KOPT-K1 (cell line): ENCODE data around the gene SLC9A8.
"Not testable (repeated sequence)": the region's sequence is repeated elsewhere in the genome, so short reads cannot be mapped to it uniquely, and the experiment has no call there.

Experiments used
- H3K27ac ChIP-seq: fragments of 200-600 bp; sonication (generic); 2 replicates; pipeline ENCODE4 v1.5.1; 2016; ENCODE audit warnings: antibody characterized with exemption, mild to moderate bottlenecking, low read depth, low read length; ENCODE audit not compliant: poor library complexity, severe bottlenecking
- H3K36me3 ChIP-seq: fragments of 200-600 bp; sonication (generic); 2 replicates; pipeline ENCODE4 v1.5.1; 2017; ENCODE audit warnings: antibody characterized with exemption, mild to moderate bottlenecking, low read length, moderate library complexity; ENCODE audit not compliant: insufficient read depth
- H3K9me3 ChIP-seq: fragments of 200-600 bp; sonication (generic); 2 replicates; pipeline ENCODE4 v1.5.1; 2017; ENCODE audit warnings: antibody characterized with exemption, low read length, mild to moderate bottlenecking; ENCODE audit not compliant: insufficient read depth, poor library complexity, severe bottlenecking

Gene SLC9A8, protein sequence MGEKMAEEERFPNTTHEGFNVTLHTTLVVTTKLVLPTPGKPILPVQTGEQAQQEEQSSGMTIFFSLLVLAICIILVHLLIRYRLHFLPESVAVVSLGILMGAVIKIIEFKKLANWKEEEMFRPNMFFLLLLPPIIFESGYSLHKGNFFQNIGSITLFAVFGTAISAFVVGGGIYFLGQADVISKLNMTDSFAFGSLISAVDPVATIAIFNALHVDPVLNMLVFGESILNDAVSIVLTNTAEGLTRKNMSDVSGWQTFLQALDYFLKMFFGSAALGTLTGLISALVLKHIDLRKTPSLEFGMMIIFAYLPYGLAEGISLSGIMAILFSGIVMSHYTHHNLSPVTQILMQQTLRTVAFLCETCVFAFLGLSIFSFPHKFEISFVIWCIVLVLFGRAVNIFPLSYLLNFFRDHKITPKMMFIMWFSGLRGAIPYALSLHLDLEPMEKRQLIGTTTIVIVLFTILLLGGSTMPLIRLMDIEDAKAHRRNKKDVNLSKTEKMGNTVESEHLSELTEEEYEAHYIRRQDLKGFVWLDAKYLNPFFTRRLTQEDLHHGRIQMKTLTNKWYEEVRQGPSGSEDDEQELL

DNA sequence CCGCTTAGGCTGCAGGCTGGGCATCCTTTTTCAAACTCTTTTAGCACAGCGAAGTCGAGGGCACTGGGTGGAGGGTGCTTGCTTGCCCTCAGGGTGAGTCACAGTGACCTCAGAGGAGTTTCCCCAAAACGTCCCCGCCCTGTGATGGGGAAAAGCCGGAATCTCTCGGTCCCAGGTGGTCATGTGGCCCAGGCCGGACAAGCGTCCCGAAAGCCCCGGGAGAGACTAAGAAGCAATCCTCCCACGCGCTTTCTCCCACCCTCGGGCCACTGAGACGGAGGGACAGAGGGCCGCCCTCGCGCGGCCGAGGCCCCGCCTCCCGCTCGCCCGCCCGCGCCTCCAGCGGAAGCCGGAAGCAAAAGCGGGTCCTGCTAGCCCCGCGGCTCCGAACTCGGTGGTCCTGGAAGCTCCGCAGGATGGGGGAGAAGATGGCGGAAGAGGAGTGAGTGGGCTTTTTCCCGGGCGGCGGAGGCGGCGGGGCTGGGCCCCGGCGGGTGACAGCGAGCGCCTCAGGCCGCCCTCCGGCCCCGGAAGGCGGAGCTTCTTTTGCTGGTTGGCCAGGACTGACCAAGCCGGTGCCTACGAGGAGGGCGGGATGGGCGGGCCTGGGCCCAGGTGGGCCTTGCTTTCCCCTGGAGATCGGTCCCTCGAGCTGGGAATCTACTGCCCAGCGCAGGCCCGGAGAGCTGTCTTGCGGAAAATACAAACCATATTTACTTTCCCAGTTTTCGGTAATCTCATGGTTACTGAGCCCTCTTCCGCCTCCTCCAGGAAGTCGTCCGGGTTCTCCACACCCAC, at the start of gene SLC9A8:
TSS of gene SLC9A8 (plus strand) at position 322 of the 798 bp plus-strand sequence. CDS start at position 417, 95 bp downstream.
- no peaks in the 10 kb centered on the region for H3K9me3 ChIP-seq
- peak within 1 kb of the TSS; percentile 74 for H3K27ac ChIP-seq
- H3K36me3 ChIP-seq, result peaks cover 28% of the 10 kb centered on the region

DNA sequence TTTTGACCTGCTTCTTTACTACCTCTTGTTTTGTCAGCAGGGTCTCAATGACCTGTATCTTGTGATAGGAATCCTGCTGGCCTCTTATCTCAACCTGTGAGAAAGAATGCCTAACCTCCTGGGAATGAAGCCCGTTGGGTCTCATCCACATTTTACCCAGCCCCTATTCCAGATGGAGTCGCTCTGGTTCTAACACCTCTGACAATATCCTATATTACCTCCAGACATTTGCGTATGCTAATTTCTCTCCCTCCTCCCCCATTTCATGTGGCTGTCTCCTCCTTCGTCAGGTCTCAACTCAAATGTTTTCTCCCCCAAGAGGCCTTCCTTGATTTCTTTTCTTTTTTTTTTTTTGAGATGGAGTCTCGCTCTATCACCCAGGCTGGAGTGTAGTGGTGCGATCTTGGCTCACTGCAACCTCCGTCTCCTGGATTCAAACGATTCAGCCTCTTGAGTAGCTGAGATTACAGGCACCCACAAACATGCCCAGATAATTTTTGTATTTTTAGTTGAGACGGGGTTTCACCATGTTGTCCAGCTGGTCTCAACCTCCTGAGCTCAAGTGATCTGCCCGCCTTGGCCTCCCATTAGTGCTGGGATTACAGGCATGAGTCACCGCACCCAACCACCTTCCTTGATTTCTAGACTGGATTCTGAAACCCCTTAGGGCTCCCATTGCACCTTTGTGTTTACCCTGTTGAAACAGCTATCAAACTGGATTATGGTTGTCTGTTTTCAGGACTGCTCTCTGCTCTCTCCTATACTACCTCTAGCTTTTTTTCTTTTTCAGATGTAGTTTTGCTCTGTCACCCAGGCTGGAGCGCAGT, 49.5 kb upstream of the SLC9A8 start:
- no peaks in the 10 kb centered on the region for H3K36me3 ChIP-seq
- H3K9me3 ChIP-seq, result no peaks in the 10 kb centered on the region
- H3K27ac ChIP-seq, result no peak overlapping the region

DNA sequence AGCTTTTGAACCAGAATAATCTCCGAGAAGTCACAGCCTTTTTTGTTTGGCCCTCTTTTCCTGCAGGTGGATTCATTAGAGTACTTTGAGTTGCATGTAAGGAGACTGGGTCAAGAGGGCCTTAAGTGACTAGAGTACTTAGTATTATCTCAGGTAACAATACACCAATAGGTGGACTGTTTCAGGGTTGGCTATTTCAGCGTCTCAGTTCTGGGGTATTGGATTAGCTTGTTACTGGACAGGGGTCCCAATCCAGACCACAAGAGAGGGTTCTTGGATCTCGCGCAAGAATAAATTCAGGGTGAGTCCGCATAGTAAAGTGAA, 47.3 kb upstream of the SLC9A8 start:
- no peak overlapping the region for H3K27ac ChIP-seq
- no peaks in the 10 kb centered on the region for H3K36me3 ChIP-seq
- no peaks in the 10 kb centered on the region for H3K9me3 ChIP-seq

DNA sequence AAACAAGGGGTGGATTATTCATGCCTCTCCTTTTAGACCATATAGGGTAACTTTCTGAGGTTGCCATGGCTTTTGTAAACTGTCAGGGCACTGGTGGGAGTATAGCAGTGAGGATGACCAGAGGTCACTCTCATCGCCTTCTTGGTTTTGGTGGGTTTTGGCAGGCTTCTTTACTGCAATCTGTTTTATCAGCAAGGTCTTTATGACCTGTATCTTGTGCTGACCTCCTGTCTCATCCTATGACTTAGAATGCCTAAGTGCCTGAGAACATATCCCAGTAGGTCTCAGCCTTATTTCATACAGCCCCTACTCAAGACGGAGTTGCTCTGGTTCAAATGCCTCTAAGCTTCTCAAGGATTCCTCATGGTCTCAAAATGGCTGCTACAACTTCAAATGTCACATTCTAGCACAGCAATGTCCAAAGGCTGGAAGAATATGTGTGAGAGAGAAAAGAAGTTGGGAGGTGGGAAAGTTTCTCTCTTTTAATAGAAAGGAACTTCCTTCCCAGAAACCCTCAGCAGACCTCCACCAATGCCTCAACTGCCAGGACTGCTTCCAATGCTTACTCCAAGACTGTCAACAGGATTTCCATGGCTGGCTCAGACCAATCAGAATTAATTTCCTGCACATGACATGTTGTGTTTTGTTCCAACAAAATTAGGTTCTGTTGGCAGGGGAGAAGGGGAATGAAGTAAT, 46.6 kb upstream of the SLC9A8 start:
- Histone ChIP-seq H3K27ac (no peak overlapping the region), H3K36me3 (no peaks in the 10 kb centered on the region), H3K9me3 (no peaks in the 10 kb centered on the region)

DNA sequence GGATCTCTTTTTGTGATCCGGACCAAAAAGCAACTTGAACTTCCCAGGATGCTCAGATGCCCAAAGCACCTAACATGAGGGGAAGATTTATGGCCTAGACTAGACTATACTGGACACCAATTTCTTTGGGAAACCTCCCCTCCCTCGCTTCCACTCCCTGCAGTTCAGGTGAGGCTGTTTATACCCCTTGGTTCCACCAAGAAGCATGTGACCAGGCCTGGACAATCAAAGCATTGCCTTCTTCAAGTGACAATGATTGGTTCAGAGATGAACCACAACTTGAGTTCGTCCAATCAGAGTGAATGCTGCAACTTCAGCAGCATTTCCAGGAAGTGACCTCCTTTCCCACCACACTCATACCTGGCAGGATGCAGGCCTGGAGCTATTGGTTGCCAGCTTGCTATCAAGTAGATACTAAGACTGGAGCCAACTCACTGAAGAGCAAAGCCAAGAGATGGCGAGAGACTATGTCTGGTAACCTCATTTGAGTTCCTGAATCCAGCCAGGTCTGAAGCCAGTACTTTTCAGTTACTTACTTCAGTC, 45.6 kb upstream of the SLC9A8 start:
- no peaks in the 10 kb centered on the region for H3K9me3 ChIP-seq
- H3K36me3 ChIP-seq, result no peaks in the 10 kb centered on the region
- H3K27ac ChIP-seq, result no peak overlapping the region

DNA sequence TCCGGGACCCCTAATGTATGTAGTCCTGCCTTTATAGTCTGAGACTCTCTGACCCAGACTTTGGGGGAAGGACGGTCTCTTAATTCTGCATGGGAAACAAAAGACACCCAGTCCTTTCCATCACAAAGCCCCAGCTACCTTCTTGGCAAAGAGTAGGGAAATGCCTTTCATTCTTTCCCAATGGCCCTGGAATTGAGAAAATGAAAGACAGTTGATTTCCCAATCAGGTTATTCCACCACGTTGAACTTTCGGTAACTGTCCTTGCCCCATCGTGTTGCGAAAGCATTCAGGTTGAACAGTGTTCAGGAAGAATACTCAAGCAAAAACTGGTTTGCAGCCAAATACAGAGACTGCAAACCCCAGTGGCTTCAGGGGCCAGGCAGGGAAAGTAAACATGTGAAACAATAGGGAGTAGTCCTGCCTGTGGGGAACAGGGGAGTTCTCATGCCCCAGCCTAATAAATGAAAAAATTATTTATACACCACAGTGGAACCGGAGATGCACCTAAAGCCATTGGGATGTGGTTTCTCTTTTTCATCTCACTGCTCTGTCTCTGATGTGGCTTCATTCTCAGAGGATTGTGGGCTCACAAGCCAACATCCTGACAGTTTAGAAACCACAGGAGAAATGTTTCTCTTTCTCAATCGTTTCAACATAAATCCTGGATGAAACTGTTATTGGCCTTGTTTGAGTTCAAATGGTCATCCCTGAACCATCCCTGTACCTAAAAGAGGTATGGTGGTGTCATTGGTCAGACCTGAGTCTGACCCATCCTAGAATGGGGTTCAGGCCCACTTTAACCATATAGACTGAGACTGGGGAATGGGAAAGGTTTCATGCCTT, 44.2 kb upstream of the SLC9A8 start:
- no peaks in the 10 kb centered on the region for H3K36me3 ChIP-seq
- H3K9me3 ChIP-seq, result no peaks in the 10 kb centered on the region
- no peak overlapping the region for H3K27ac ChIP-seq

DNA sequence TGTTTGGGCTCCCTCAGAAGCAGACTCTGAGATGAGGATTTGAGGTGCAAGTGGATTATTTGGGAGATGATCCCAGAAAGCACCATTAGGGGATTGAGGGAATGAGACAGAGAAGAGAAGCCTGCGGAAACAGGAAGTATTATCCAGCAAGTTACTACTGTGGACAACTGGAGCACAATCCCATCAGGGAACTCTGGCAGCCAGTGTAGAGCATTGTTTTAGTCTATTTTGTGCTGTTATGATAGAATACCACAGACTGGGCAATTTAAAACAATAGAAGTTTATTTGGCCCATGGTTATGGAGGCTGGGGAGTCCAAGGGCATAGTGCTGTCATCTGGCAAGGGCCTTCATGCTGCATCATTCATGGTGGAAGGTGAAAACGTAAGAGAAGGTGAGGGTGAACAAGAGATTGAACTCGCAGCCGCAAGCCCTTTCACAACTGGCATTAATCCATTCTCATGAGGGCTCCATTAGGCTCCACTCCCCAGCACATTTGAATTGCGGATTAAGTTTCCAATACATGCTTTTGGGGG, 43.5 kb upstream of the SLC9A8 start:
- Histone ChIP-seq H3K9me3 (no peaks in the 10 kb centered on the region), H3K27ac (no peak overlapping the region), H3K36me3 (no peaks in the 10 kb centered on the region)

DNA sequence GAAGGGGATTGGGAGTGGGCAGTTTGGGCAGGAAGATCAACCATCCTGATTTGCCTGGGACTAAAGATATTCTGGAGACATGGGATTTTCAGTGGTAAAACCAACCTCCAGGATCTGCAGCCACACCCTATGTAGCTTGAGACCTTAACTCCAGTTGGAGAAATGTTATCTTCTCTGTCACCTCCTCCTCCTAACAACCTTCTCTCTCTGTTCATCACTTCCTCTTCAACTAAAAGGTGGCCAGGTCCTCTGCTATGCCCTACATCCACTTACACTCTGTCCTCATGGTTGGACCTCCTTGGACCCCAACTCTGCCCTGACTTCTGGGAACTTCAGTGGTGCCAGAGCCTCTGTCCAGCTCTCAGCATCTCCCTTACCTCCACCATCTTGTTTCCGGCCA, 42.0 kb upstream of the SLC9A8 start:
- no peaks in the 10 kb centered on the region for H3K9me3 ChIP-seq
- no peaks in the 10 kb centered on the region for H3K36me3 ChIP-seq
- H3K27ac ChIP-seq, result no peak overlapping the region

DNA sequence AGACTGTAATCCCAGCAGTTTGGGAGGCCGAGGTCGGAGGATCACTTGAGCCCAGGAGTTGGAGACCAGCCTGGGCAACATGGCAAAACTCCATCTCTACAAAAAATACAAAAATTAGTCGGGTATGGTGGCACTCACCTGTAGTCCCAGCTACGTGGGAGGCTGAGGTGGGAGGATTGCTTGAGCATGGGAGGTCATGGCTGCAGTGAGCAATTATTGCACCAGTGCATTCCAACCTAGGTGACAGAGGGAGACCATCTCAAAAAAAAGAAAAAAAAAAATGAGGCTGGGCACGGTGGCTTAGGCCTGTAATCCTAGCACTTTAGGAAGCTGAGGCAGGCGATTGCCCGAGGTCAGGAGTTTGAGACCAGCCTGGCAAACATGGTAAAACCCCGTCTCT, 38.4 kb upstream of the SLC9A8 start:
- not testable (repeated sequence) for H3K27ac ChIP-seq, H3K36me3 ChIP-seq, H3K9me3 ChIP-seq

DNA sequence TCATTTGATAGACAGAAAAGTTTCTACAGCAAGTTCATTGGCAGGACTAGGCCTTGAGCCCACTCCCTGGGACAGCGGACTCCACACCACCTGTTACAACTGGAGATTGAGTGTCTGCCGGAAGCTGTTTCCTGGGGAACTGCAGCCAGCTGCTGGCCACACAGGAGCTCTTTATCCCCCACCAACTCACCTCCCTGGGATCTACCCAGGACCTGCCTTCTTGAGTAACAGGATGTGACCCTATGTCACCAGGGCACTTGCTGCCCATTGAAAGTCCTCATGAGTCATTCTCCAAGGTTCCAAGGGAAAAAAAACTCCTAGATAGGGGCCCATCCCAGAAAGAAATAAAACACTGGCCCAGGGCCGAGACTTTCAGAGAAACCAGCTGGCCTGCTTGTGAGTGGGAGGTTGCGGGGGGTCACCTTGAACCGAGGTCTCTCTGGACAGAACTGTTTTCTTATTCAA, 37.4 kb upstream of the SLC9A8 start:
- Histone ChIP-seq H3K36me3 (no peaks in the 10 kb centered on the region), H3K9me3 (no peaks in the 10 kb centered on the region), H3K27ac (no peak overlapping the region)

DNA sequence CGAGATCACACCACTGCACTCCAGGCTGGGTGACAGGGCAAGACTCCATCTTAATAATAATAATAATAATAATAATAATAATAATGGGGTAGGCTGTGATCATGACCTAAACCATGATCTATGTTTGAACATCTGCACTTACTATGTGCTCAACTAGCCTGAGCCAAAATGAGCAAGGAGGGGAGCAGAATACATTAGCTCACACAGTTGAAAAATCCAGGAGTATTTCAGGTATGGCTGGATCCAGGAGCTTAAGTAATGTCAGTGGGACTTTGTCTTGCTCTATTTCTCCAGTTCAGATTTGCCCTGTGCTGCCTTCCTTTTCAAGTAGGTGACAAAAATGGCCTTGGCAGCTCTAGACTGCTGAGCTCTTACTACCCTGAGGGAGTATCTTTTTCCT, 32.7 kb upstream of the SLC9A8 start:
- Histone ChIP-seq H3K9me3 (no peaks in the 10 kb centered on the region), H3K27ac (no peak overlapping the region), H3K36me3 (no peaks in the 10 kb centered on the region)

DNA sequence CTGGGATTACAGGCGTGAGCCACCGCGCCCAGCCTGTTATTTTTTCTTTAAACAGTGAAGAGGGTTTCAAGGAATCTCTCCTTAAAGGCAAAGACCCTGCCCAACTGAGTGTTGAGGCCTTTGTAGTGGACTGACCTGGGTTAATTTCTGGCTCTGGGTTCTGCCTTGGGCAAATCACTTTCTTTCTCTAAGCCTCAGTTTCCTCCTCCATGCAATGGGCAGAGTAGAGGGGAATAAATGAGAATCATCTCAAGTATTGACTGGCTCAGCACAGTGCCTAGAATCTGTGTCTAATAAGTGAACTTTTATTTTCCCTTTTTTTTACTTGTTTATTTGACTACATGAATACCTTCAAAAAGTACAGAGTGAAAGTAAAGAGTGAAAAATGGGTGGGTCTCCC, 31.0 kb upstream of the SLC9A8 start:
- Histone ChIP-seq H3K36me3 (no peaks in the 10 kb centered on the region), H3K27ac (no peak overlapping the region), H3K9me3 (no peaks in the 10 kb centered on the region)

DNA sequence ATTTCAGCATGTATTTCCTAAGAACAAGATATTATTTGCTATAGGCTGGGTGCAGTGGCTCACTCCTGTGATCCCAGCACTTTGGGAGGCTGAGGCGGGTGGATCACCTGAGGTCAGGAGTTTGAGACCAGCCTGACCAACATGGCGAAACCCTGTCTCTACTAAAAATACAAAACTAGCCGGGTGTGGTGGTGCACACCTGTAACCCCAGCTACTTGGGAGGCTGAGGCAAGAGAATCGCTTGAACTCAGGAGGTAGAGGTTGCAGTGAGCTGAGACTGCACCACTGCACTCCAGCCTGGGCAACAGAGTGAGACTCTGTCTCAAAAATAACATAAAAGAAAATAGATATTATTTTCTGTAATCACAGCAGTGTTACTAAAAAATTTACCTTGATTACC, 30.2 kb upstream of the SLC9A8 start:
- not testable (repeated sequence) for H3K27ac ChIP-seq, H3K36me3 ChIP-seq, H3K9me3 ChIP-seq
